NCI-H1694 treated with DMSO at 0.1 percent for 48 hours (cell line): ENCODE measurements around the gene APOBEC3B.
"Not testable (repeated sequence)": the region's sequence is repeated elsewhere in the genome, so short reads cannot be mapped to it uniquely, and the experiment has no call there.

Source experiments
- DNase-seq: peaks from one replicate; lab custom pipeline; 2025; lab: John Stamatoyannopoulos, UW

The APOBEC3B gene

DNA sequence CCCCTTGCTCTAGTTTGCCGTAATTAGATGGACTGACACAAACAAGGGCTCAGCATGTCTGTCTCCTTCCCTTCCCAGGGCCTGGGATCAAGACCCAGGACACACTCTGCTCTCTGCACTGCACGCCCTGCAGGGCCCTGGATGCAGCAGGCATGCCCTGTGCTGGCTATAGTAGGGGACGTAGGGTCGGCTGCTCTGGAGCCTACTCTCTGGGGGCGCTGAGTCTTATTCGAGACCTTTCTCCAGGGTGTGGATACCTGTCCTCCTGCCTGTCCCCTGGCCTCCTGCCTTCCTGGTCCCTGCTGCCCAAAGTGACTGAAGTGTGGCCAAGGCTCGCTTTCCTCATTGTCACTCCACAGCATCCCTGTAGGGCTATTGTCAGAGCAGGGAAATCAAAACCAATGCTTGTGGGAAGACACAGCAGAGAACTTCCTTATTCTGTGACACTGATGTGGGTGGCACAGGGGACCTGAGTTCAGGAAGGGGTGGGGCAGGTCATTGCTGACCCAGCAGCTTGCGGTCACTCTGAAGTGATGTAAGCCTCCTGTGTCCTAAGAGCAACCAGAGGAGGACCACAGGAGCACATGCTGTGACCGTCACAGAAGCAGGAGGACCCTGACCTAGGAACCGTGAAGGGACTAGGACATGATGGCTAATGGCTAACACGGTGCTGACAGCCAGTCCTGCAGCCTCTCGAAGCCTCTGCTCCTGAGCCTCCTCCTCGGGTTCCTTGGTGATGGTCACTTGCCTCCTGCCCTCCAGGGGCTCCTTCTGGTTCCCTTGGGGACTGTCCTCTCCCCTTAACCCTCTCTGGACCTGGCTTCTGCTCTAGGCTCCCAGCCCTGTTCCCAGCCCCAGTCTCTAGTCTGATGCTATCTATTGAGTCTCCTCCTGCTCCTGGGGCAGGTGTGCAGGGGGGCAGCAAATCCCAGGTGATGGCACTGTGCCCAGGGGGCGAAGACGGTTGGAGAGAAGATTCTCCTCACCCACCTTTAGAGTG lies 14.4 kb upstream of the APOBEC3B start:
- DNase-seq: no peak

- DNase-seq: no peak
Measured at GRCh38 chr22:38968801-38969200, 13.3 kb upstream of the APOBEC3B start.

GRCh38 chr22:38970551-38970950 lies 11.6 kb upstream of the APOBEC3B start:
- no peak for DNase-seq

GRCh38 chr22:38971202-38971601 lies 10.9 kb upstream of the APOBEC3B start:
- DNase-seq: no peak

DNA sequence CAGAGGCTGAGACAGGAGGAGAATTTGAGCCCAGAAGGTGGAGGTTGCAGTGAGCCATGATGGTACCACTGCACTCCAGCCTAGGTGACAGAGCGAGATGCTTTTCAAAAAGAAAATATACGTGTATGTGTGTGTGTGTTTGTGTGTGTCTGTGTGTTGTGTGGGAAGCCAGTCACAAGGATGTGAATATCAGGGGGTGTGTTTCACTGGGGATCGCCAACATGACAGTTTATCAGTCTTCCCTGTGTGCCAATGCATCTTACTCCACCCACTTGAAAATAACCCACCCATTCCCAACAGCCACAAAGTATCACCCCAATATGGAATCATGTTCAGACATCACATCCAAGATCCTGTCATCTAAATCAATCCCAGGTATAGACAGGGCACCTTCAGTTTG lies 10.4 kb upstream of the APOBEC3B start:
- no peak for DNase-seq

- no peak for DNase-seq
Measured at GRCh38 chr22:38972558-38972957, 9.6 kb upstream of the APOBEC3B start.

DNA sequence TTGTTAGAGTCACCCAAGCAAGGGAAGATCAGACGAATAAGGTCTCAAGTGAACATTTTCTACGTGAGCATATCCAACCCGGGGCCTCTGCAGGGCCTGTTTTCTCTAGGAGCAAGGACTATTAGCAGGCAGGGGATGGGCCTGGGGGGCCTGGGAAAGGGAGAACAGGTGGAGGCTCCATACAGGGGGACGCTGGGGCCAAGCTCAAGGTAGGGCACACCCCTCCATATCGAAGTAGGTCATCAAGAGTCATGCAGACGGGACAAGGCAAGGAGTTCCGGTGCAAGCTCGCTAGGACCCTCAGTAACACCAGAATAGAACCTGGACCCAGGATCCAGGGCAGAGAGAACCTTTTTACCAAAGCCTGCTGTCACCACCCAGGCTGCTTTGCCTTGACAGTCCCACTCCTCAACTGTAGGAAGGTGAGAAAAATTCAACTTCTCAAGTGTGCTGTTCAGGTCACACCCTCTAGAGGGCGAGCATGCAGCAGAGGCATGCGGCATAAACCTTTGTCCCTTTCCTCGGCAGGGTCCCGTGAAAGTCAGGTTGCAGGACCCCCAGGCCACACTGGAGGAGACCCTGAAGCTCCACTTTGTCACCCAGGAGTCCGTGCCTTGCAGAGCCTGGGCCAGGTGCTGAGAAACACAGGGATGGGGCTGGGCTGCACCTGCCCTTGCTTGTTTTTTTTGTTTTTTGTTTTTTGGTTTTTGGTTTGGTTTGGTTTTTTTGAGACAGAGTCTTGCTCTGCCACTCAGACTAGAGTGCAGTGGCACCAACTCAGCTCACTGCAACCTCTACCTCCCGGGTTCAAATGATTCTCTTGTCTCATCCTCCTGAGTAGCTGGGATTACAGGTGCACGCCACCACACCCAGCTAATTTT lies 8.6 kb upstream of the APOBEC3B start:
- peak; percentile 13 for DNase-seq

DNA sequence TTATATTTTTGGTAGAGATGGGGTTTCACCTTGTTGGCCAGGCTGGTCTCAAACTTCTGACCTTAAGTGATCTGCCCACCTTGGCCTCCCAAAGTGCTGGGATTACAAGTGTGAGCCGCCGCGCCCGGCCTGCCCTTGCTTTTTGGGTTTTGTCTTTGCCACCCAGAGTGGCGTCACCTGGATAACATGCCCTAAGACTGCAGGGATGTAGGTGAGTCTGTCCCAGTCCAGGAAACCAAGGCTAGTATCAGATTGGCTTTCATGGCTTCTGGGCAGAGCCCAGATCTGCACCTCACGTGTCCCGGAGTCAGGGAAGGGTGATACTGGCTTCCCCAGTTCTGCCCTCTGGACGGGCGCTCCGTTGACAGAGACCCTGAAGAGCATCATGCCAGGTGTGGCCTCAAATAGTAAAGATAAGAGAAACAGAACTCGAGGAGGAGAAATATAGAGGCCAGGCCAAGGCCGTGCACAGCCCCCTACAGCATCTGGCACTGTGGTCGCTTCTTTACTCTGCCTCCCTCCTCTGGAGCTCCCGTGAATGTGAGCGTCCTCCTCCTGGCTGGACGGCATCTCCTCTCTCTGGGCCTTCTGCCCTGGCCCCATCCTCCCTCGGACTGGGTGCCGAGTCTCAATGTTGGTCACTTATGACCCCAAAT lies 7.8 kb upstream of the APOBEC3B start:
- no peak for DNase-seq

DNA sequence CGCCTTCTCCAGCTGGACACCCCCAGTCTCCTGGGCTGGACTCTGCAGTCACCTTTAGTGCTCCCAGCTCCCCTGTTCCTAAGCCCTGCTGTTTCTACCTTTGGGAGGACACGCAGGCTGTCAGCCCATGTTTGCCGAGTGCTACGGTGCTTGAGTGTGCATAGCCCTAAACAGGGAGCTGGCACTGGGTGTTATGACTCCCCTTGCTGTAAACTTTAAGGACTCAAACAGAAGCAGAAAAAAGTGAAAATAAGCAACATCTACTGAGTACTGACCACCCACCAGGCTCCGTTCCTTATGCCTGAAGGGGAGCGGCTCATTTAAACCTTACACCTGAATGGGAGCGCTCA lies 7.3 kb upstream of the APOBEC3B start:
- DNase-seq: no peak

GRCh38 chr22:38977289-38977688 lies 4.9 kb upstream of the APOBEC3B start:
- DNase-seq: not testable (repeated sequence)

GRCh38 chr22:38980587-38980986 lies 1.6 kb upstream of the APOBEC3B start:
- DNase-seq: not testable (repeated sequence)

- DNase-seq: no peak
Measured at GRCh38 chr22:38981005-38981991, 849 bp upstream of the APOBEC3B start.

GRCh38 chr22:38984224-38984623 lies 2.1 kb downstream of the APOBEC3B start:
- DNase-seq: no peak

DNA sequence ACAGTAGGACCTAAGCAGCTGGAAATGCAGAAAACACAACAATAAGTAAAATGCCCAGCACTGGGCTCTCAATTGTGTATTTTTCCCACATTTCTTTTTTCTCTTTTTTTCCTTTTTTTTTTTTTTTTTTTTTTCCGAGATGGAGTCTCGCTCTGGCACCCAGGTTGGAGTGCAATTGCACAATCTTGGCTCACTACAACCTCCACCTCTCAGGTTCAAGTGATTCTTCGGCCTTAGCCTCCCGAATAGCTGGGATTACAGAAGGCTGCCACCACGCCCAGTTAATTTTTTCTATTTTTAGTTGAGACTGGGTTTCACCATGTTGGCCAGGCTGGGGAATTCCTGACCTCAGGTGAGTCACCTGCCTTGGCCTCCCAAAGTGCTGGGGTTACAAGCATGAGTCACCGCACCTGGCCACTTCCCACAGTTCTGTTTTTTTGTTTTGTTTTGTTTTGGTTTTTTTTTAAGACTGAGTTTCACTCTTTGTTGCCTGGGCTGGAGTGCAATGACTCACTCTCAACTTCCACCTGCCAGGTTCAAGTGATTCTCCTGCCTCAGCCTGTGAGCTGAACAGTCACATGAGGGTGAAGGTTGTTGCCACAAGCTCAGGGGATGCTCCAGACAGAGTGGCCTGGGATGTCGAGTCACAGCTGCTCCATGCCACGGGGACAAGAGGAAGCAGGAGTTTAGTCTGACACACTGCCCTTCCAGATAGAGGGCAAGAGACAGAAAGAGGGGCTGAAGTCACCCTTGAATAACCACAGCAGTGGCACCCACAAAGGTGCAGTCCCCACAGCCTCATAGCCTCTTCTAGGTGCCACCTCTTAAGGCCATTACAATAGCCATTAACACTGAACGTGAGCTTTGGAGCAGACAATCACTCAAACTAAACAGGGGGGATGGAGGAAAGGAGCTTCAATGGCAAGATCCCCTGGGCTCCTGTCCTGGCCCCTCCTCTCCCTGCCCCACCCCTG lies 2.9 kb downstream of the APOBEC3B start:
- not testable (repeated sequence) for DNase-seq

DNA sequence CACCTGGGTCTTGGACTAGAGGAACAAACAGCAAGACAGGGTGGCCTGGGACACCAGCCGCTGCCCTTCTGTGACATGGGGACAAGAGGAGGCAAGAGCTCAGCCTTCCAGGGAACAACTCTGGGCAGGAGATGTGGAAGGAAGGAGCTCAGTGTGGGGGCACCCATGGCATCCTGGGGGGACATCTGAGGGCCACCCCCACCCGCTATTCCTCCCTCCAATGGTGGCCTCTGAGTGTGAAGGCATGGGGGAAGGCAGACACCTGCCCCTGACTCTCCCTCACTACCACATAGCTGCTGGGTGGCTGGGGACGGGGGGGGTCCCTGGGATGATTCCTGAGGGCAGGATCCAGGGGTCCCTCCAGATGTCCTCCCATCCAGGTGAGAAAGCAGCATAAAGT lies 4.5 kb downstream of the APOBEC3B start:
- no peak for DNase-seq

DNA sequence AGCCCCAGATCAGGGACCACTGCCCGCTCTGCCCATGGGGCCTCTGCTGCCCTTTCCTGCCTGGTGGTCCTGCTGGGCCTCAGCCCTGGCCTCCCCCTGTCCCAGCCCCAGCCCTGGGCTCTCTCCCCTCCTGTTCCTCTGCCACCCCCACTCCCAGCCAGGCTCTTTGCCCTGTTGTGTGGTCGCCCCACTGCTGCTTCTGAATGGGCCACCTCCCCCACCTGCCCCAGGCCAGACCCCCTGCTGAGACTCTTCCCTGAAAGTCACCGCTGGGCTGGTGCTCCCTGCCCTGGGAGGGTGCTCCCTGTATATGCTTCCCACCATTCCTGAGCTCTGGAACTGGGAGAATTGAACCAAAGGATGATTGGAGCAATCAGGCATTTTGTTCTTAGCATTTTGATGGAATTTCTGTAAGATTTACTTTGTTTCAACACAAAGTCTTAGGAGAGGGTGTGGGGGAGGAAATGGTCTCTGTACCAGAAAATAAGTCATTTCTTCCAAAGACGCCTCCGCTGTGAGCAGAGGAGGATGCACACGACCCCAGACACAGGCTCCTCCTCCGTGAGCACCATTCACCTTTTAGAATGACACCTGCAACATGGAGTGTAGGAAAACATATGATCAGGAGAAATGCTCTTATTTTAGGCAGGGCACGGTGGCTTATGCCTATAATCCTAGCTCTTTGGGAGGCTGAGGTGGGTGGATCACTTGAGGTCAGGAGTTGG lies 5.2 kb downstream of the APOBEC3B start:
- DNase-seq: no peak

- no peak for DNase-seq
Measured at GRCh38 chr22:38989466-38989865, 7.3 kb downstream of the APOBEC3B start.

GRCh38 chr22:38992871-38993371 lies 10.8 kb downstream of the APOBEC3B start:
- peak; percentile 27 for DNase-seq

GRCh38 chr22:38996105-38996504 lies 14.0 kb downstream of the APOBEC3B start:
- DNase-seq: no peak
